Measurements from ENCODE around the gene SLC7A6OS.
"Not testable (repeated sequence)": the region's sequence is repeated elsewhere in the genome, so short reads cannot be mapped to it uniquely, and the experiment has no call there.

The SLC7A6OS gene

GRCh38 chr16:68296291-68296690, 14.5 kb downstream of the SLC7A6OS start:
- DNase-seq (ENCODE audit: low spot score) = no peak
- in situ Hi-C loops (cut with MboI; ENCODE audit: low pct_unique_long_range_greater_than_20kb, low sequenced_read_pairs, unreplicated experiment) = no loop called here
- TF ChIP-seq CTCF (IDR thresholded peaks at IDR 0.05; ENCODE audit: extremely low read depth, insufficient read depth, missing control alignments) = no peak

- in situ Hi-C loops (cut with MboI; ENCODE audit: low pct_unique_long_range_greater_than_20kb, low sequenced_read_pairs, unreplicated experiment) = no loop called here
Observed at GRCh38 chr16:68292425-68292824, 18.3 kb downstream of the SLC7A6OS start.

GRCh38 chr16:68291227-68291626, 19.5 kb downstream of the SLC7A6OS start:
- DNase-seq (ENCODE audit: low spot score) = no peak
- no peak for TF ChIP-seq CTCF (IDR thresholded peaks at IDR 0.05; ENCODE audit: extremely low read depth, insufficient read depth, missing control alignments)
- in situ Hi-C loops (cut with MboI; ENCODE audit: low pct_unique_long_range_greater_than_20kb, low sequenced_read_pairs, unreplicated experiment) = no loop called here

More at GRCh38 chr16:68292425-68292824, 18.3 kb downstream of the SLC7A6OS start:
- TF ChIP-seq CTCF (IDR thresholded peaks at IDR 0.05; ENCODE audit: extremely low read depth, insufficient read depth, missing control alignments) = no peak
- no peak for DNase-seq (ENCODE audit: low spot score)

- DNase-seq (ENCODE audit: low spot score) = no peak
- TF ChIP-seq CTCF (IDR thresholded peaks at IDR 0.05; ENCODE audit: extremely low read depth, insufficient read depth, missing control alignments) = no peak
- in situ Hi-C loops (cut with MboI; ENCODE audit: low pct_unique_long_range_greater_than_20kb, low sequenced_read_pairs, unreplicated experiment) = no loop called here
Observed at GRCh38 chr16:68290450-68290849, 20.3 kb downstream of the SLC7A6OS start.

GRCh38 chr16:68289621-68290329, 21.0 kb downstream of the SLC7A6OS start:
- TF ChIP-seq CTCF (IDR thresholded peaks at IDR 0.05; ENCODE audit: extremely low read depth, insufficient read depth, missing control alignments) = no peak
- in situ Hi-C loops (cut with MboI; ENCODE audit: low pct_unique_long_range_greater_than_20kb, low sequenced_read_pairs, unreplicated experiment) = no loop called here
- peak; percentile 83 for DNase-seq (ENCODE audit: low spot score)

- TF ChIP-seq CTCF (IDR thresholded peaks at IDR 0.05; ENCODE audit: extremely low read depth, insufficient read depth, missing control alignments) = no peak
- in situ Hi-C loops (cut with MboI; ENCODE audit: low pct_unique_long_range_greater_than_20kb, low sequenced_read_pairs, unreplicated experiment) = no loop called here
- DNase-seq (ENCODE audit: low spot score) = no peak
Observed at GRCh38 chr16:68289202-68289601, 21.5 kb downstream of the SLC7A6OS start.

- in situ Hi-C loops (cut with MboI; ENCODE audit: low pct_unique_long_range_greater_than_20kb, low sequenced_read_pairs, unreplicated experiment); DNase-seq (ENCODE audit: low spot score): not testable (repeated sequence)
Observed at GRCh38 chr16:68288796-68289195, 21.9 kb downstream of the SLC7A6OS start.
